HepG2 (cell line): ENCODE data around the gene LHPP. TPM values are rescaled to one million over a fixed set of nuclear protein-coding genes. Genes with fewer than 3 reads are reported as not detected.

Source experiments
- ATAC-seq: fragments of 200-7000 bp; cut with Tn5 transposase; 3 replicates; pipeline ENCODE4 v1.9.1; 2020; ENCODE audit warnings: mild to moderate bottlenecking, moderate library complexity
- BruUV-seq: library from RNA; stranded (reverse); fragments of 400-500 nt; replicated peaks from 2 replicates; lab custom pipeline; 2021; lab: Mats Ljungman, UMichigan
- CTCF ChIA-PET: fragments of 300-600 bp; formaldehyde crosslinking; extraction: SDS; loops from one replicate; lab custom pipeline; 2021; ENCODE audit warnings: low total read pairs, inconsistent platforms, low intra/inter-chr PET ratio; lab: Yijun Ruan, JAX
- POLR2A ChIA-PET: fragments of 350-600 bp; sonication (Branson Sonifier 250); formaldehyde crosslinking; loops from one replicate; lab custom pipeline; 2020; ENCODE audit warnings: antibody characterized with exemption, inconsistent platforms; lab: Yijun Ruan, JAX
- DNase-seq: peaks from one replicate; pipeline ENCODE4 v3.0.0-alpha.2; 2015; ENCODE audit warnings: low spot score
- FAIRE-seq: peaks from 3 replicates; lab custom pipeline; 2011; peaks lifted over from hg19 to GRCh38; lab: Jason Lieb, UNC
- H2AFZ ChIP-seq: one replicate; pipeline ENCODE4 v1.6.1; 2011; ENCODE audit warnings: low read length, inconsistent platforms
- H3K27ac ChIP-seq: fragments of 300-600 bp; 3 replicates; pipeline ENCODE4 v1.8.0; 2011; ENCODE audit warnings: mixed run types, mild to moderate bottlenecking, mixed read lengths, low read length, inconsistent platforms; ENCODE audit not compliant: insufficient read depth; ENCODE audit errors: extremely low read length
- H3K27me3 ChIP-seq, 2 experiments: fragments of 200-600 bp in 1 of 2; 2 replicates in 1 of 2; 3 replicates in 1 of 2; pipeline versions ENCODE4 v1.6.0 to v1.8.0; 2011; ENCODE audit warnings: low read length in 2 of 2, mild to moderate bottlenecking in 2 of 2, moderate library complexity in 2 of 2, inconsistent platforms in 1 of 2; ENCODE audit not compliant: insufficient read depth in 2 of 2, control insufficient read depth in 1 of 2
- H3K36me3 ChIP-seq, 2 experiments: fragments of 200-600 bp in 1 of 2; replicated peaks in 1 of 2; 2 replicates in 1 of 2; 3 replicates in 1 of 2; pipeline versions ENCODE4 v1.5.1 to v1.8.0; 2011; ENCODE audit warnings: low read length in 2 of 2, inconsistent platforms in 1 of 2; ENCODE audit not compliant: insufficient read depth in 2 of 2, control insufficient read depth in 1 of 2
- H3K4me1 ChIP-seq: 2 replicates; pipeline ENCODE4 v1.5.1; 2012; ENCODE audit warnings: low read length, inconsistent platforms; ENCODE audit not compliant: insufficient read depth
- H3K4me2 ChIP-seq: 2 replicates; pipeline ENCODE4 v1.6.0; 2011; ENCODE audit warnings: low read depth, low read length, inconsistent platforms
- H3K4me3 ChIP-seq, 3 experiments: fragments of 200-600 bp in 1 of 3; sonication (generic), shearing (Covaris generic) in 1 of 3; replicated peaks in 1 of 3; 2 replicates each; pipeline ENCODE4 v1.5.1; 2011 to 2016; ENCODE audit warnings: low read length in 3 of 3, inconsistent platforms in 2 of 3, low read depth in 2 of 3, mild to moderate bottlenecking in 2 of 3, control low read depth in 1 of 3, mixed read lengths in 1 of 3; ENCODE audit not compliant: insufficient read depth in 1 of 3
- H3K79me2 ChIP-seq: one replicate; pipeline ENCODE4 v1.6.1; 2011; ENCODE audit warnings: low read length, inconsistent platforms; ENCODE audit not compliant: insufficient read depth
- H3K9ac ChIP-seq: 2 replicates; pipeline ENCODE4 v1.6.0; 2011; ENCODE audit warnings: mild to moderate bottlenecking, low read depth, low read length, inconsistent platforms; ENCODE audit not compliant: insufficient read depth
- H3K9me3 ChIP-seq: 2 replicates; pipeline ENCODE4 v1.5.1; 2012; ENCODE audit warnings: mild to moderate bottlenecking, low read length
- H4K20me1 ChIP-seq: 2 replicates; pipeline ENCODE4 v1.6.0; 2011; ENCODE audit warnings: inconsistent platforms, mild to moderate bottlenecking, low read length, moderate library complexity; ENCODE audit not compliant: insufficient read depth
- BHLHE40 ChIP-seq: IDR thresholded peaks from 2 replicates; pipeline ENCODE4 v1.6.1; 2011; ENCODE audit warnings: low read length, improper control_type of control experiment
- DMAP1 ChIP-seq: IDR thresholded peaks from 2 replicates; pipeline ENCODE4 v1.6.1; 2016
- KDM4B ChIP-seq: sonication (generic); formaldehyde crosslinking; IDR thresholded peaks from 2 replicates; pipeline ENCODE4 v1.4.0; 2020; ENCODE audit warnings: missing genetic modification reagents
- MAZ ChIP-seq, 2 experiments: sonication (generic) in 1 of 2; formaldehyde crosslinking in 1 of 2; IDR thresholded peaks; 2 replicates each; pipeline versions ENCODE4 v1.5.0 to v1.6.1; 2012 to 2020; ENCODE audit warnings: low read depth in 2 of 2, mild to moderate bottlenecking in 2 of 2, borderline replicate concordance in 1 of 2, improper control_type of control experiment in 1 of 2, low read length in 1 of 2, missing genetic modification reagents in 1 of 2, moderate library complexity in 1 of 2
- MBD4 ChIP-seq: IDR thresholded peaks from 2 replicates; pipeline ENCODE4 v1.6.1; 2012; ENCODE audit warnings: low read length, inconsistent platforms, borderline replicate concordance
- POGZ ChIP-seq: sonication (generic); formaldehyde crosslinking; IDR thresholded peaks from 2 replicates; pipeline ENCODE4 v1.4.0; 2020; ENCODE audit warnings: mild to moderate bottlenecking, missing genetic modification reagents
- SP5 ChIP-seq: IDR thresholded peaks from 2 replicates; pipeline ENCODE4 v1.6.1; 2016; ENCODE audit warnings: low read depth, borderline replicate concordance
- XRCC5 ChIP-seq: fragments of 200-400 bp; formaldehyde crosslinking; optimal IDR thresholded peaks from 2 replicates; pipeline ENCODE3; 2017; ENCODE audit warnings: mild to moderate bottlenecking, low read length
- WGBS: methylation state at CpG from one replicate; pipeline ENCODE4 v1.1.6; 2017; ENCODE audit warnings: low lambda C conversion rate; 5-methylcytosine and 5-hydroxymethylcytosine counted together
- in situ Hi-C: cut with HindIII; loops from 2 replicates; pipeline ENCODE4 v1.10.0; 2017; ENCODE audit warnings: low pct_unique_long_range_greater_than_20kb; ENCODE audit not compliant: extremely low pct_ligation_motif_present
- intact Hi-C: fragments of 100-400 bp; cut with micrococcal nuclease; formaldehyde crosslinking; loops from one replicate; pipeline ENCODE4 v1.10.0; 2022; ENCODE audit not compliant: unreplicated experiment
- polyA plus RNA-seq, 8 experiments: library from polyadenylated mRNA; depleted of rRNA in 3 of 8; stranded (reverse) in 7 of 8; unstranded in 1 of 8; fragments of >200 nt; fragmentation: Illumina TruSeq in 4 of 8; extraction: Trizol in 4 of 8; gene quantifications; 2 replicates each; pipeline versions ENCODE4 v1.2.1 to v1.2.3, GENCODE V29; 2011 to 2016; ENCODE audit warnings: low read depth in 4 of 8, missing spikeins in 1 of 8, mixed read lengths in 1 of 8; ENCODE audit not compliant: insufficient read depth in 1 of 8
- total RNA-seq, 5 experiments: library from RNA; depleted of rRNA; stranded (reverse); fragments of >200 nt; fragmentation: Illumina TruSeq; extraction: Trizol; gene quantifications; 2 replicates each; pipeline ENCODE4 v1.2.3, GENCODE V29; 2016; ENCODE audit warnings: low read depth in 1 of 5
- TF ChIP-seq, protein P1 (sequence below): sonication (generic); formaldehyde crosslinking; IDR thresholded peaks from 2 replicates; pipeline ENCODE4 v1.4.0; 2020; ENCODE audit warnings: missing genetic modification reagents
- TF ChIP-seq, protein P2 (sequence below): sonication (generic); formaldehyde crosslinking; IDR thresholded peaks from 2 replicates; pipeline ENCODE4 v1.4.0; 2020; ENCODE audit warnings: mild to moderate bottlenecking, missing genetic modification reagents, borderline replicate concordance
- TF ChIP-seq, protein P3 (sequence below): sonication (generic); formaldehyde crosslinking; IDR thresholded peaks from 2 replicates; pipeline ENCODE4 v1.4.0; 2020; ENCODE audit warnings: missing genetic modification reagents

LHPP gene
- total and polyA plus RNA-seq, 2 of the 13 experiments (the other 11 are each of a cell fraction or from before 2014, with no cell fraction given), result 5.2 to 13.1 TPM

DNA sequence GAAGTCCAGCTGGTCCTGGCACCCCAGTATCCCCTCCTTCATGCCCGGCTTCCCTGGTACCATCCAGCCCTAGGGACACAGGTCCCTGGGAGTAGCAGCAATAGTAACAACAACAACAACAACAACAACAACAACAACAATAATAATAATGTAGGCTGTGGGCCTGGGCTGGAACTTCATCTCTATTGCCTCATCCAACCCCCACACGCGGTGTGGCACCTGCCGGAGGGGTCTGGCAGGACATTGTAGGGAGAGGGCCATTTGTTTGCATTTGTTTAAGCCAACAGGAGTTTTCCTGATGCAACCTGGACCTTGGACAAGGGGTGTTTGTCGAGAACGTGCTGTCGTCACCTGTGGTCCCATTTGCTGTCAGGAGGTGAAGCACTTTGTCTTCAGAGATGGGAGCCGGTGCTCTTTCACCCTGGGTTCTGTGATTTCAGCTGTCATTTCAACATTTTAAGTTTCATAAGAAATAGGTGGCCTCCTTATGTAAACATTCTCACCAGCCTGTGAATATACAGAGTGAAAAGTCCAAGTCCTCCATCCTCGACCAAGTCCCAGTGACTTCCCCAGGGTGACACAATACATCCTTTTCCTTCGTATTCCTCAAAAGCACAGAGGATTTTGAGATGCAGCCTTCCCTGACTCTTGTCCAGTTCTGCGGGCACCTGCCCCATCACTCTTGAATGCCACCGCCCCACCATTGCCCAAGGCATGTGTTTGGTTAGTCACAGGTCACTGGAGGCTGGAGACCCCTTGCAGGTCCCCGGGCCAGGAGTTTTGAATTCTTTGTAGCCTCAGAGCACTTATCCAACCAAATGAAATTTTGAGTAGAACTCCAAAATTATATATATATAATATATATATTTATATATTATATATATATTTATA lies 9.2 kb downstream of the LHPP start:
- intact Hi-C loops, result loop anchor here (2.0 kb wide), 1 partner anchor 52 kb away; the partner anchor contains the start of gene OAT
- DNase-seq (peak; percentile 98), ATAC-seq (peak; percentile 82), FAIRE-seq (peak; percentile 100)
- H3K4me1 ChIP-seq, result peaks cover 93% of the 10 kb centered on the region
- POLR2A ChIA-PET, result interaction anchor here (1.4 kb wide), 1 partner anchor 9 kb away, joined by 3 read pairs; the partner anchor contains the start of gene LHPP
- no TSS peak for BruUV-seq
- in situ Hi-C loops, result no loop called here
- no peaks in the 10 kb centered on the region for H3K27me3 ChIP-seq
- no peak overlapping the region for H2AFZ ChIP-seq
- H3K27ac ChIP-seq, result peak overlapping the region; percentile 77
- CTCF ChIA-PET, result no interaction called here
- H3K36me3 ChIP-seq, result no peaks in the 10 kb centered on the region
- no peaks in the 10 kb centered on the region for H4K20me1 ChIP-seq
- peak overlapping the region; percentile 30; the same call in 1 of the 2 replicates for H3K9ac ChIP-seq
- H3K79me2 ChIP-seq, result no peaks in the 10 kb centered on the region
- peak overlapping the region in 2 of 3 experiments; percentile 18 to 50; a peak in 2 of 6 replicates for H3K4me3 ChIP-seq
- under 1% methylated on average over 12 of the region's 13 CpGs for WGBS
- peak overlapping the region; percentile 78 for H3K4me2 ChIP-seq
- no peaks in the 10 kb centered on the region for H3K9me3 ChIP-seq
- TF ChIP-seq POGZ (CRISPR knock-in tag) (peak; percentile 91), MBD4 (no peak), XRCC5 (peak; percentile 54), KDM4B (peak; percentile 51), MAZ (IDR thresholded peaks at IDR 0.05; ENCODE audit: borderline replicate concordance, low read depth, low read length) (peak; percentile 73), MAZ (CRISPR knock-in tag; IDR thresholded peaks at IDR 0.05; ENCODE audit: low read depth) (peak; percentile 82), BHLHE40 (peak; percentile 96), DMAP1 (peak; percentile 75), SP5 (CRISPR knock-in tag) (peak; percentile 81)
- TF ChIP-seq, protein P1, sequence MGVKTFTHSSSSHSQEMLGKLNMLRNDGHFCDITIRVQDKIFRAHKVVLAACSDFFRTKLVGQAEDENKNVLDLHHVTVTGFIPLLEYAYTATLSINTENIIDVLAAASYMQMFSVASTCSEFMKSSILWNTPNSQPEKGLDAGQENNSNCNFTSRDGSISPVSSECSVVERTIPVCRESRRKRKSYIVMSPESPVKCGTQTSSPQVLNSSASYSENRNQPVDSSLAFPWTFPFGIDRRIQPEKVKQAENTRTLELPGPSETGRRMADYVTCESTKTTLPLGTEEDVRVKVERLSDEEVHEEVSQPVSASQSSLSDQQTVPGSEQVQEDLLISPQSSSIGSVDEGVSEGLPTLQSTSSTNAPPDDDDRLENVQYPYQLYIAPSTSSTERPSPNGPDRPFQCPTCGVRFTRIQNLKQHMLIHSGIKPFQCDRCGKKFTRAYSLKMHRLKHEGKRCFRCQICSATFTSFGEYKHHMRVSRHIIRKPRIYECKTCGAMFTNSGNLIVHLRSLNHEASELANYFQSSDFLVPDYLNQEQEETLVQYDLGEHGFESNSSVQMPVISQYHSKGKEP (CRISPR knock-in tag), result no peak
- TF ChIP-seq, protein P2, sequence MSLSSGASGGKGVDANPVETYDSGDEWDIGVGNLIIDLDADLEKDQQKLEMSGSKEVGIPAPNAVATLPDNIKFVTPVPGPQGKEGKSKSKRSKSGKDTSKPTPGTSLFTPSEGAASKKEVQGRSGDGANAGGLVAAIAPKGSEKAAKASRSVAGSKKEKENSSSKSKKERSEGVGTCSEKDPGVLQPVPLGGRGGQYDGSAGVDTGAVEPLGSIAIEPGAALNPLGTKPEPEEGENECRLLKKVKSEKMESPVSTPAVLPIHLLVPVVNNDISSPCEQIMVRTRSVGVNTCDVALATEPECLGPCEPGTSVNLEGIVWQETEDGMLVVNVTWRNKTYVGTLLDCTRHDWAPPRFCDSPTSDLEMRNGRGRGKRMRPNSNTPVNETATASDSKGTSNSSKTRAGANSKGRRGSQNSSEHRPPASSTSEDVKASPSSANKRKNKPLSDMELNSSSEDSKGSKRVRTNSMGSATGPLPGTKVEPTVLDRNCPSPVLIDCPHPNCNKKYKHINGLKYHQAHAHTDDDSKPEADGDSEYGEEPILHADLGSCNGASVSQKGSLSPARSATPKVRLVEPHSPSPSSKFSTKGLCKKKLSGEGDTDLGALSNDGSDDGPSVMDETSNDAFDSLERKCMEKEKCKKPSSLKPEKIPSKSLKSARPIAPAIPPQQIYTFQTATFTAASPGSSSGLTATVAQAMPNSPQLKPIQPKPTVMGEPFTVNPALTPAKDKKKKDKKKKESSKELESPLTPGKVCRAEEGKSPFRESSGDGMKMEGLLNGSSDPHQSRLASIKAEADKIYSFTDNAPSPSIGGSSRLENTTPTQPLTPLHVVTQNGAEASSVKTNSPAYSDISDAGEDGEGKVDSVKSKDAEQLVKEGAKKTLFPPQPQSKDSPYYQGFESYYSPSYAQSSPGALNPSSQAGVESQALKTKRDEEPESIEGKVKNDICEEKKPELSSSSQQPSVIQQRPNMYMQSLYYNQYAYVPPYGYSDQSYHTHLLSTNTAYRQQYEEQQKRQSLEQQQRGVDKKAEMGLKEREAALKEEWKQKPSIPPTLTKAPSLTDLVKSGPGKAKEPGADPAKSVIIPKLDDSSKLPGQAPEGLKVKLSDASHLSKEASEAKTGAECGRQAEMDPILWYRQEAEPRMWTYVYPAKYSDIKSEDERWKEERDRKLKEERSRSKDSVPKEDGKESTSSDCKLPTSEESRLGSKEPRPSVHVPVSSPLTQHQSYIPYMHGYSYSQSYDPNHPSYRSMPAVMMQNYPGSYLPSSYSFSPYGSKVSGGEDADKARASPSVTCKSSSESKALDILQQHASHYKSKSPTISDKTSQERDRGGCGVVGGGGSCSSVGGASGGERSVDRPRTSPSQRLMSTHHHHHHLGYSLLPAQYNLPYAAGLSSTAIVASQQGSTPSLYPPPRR, result peak; percentile 93
- TF ChIP-seq, protein P3, sequence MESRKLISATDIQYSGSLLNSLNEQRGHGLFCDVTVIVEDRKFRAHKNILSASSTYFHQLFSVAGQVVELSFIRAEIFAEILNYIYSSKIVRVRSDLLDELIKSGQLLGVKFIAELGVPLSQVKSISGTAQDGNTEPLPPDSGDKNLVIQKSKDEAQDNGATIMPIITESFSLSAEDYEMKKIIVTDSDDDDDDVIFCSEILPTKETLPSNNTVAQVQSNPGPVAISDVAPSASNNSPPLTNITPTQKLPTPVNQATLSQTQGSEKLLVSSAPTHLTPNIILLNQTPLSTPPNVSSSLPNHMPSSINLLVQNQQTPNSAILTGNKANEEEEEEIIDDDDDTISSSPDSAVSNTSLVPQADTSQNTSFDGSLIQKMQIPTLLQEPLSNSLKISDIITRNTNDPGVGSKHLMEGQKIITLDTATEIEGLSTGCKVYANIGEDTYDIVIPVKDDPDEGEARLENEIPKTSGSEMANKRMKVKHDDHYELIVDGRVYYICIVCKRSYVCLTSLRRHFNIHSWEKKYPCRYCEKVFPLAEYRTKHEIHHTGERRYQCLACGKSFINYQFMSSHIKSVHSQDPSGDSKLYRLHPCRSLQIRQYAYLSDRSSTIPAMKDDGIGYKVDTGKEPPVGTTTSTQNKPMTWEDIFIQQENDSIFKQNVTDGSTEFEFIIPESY, result peak; percentile 85
